ENCODE measurements around the gene ARHGAP18. TPM values are rescaled to one million over a fixed set of nuclear protein-coding genes. Genes with fewer than 3 reads are reported as not detected.

Gene ARHGAP18
- total and polyA plus RNA-seq, 10 of the 15 experiments (the other 5 are each of a cell fraction or from before 2014, with no cell fraction given) = 18.2 to 52.2 (median 31.7) TPM

DNA sequence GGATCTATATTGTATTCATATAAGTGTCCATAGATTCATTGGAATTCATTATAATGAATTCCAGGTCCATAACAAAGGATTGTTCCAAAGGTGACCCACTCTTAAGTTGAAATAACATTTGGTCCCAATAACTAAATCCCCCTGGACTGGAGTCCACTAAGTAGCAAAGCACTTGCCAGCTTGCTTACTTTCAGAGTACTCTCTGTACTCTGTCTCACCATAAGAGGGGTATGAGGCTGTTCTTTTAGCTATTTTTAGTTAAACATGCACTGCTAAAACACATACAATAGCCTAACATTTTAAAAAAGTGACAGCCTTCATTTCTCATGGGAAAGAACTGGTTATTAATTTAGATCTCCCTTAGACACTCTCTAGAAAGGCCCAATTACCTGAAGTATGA, 16.7 kb upstream of the ARHGAP18 start:
- POLR2A ChIA-PET = interaction anchor here (0.7 to 2.0 kb wide), 3 partner anchors 12 to 25 kb away, joined by 3 to 4 read pairs (median 3); partner anchors contain the start of gene ARHGAP18
- RAD21 ChIA-PET (ENCODE audit: unreplicated experiment) = interaction anchor here (1.0 to 10.9 kb wide), 18 partner anchors 9 to 229 kb away, joined by 3 to 268 read pairs (median 4); partner anchors contain the start of gene ARHGAP18
- H3K4me1 ChIP-seq (ENCODE audit: control insufficient read depth, insufficient read depth, low read length) = no peaks in the 10 kb centered on the region
- BruUV-seq (replicated peaks) = no TSS peak
- intact Hi-C loops (cut with micrococcal nuclease; ENCODE audit: unreplicated experiment) = no loop called here
- CTCF ChIA-PET = interaction anchor here (1.1 to 11.3 kb wide), 10 partner anchors 8 to 226 kb away, joined by 3 to 411 read pairs (median 4); partner anchors contain the start of gene ARHGAP18
- no peak for FAIRE-seq
- no peak overlapping the region for H2AFZ ChIP-seq (ENCODE audit: control insufficient read depth, low read depth, low read length)
- no peak overlapping the region for H3K4me2 ChIP-seq (ENCODE audit: control insufficient read depth, insufficient read depth)
- no peak overlapping the region for H3K27ac ChIP-seq (ENCODE audit: control insufficient read depth, insufficient read depth)
- no peak overlapping the region for H3K4me3 ChIP-seq
- H3K36me3 ChIP-seq (ENCODE audit: control insufficient read depth in 2 of 2, insufficient read depth in 2 of 2, low read length in 1 of 2) = no peaks in the 10 kb centered on the region
- no peak for ATAC-seq
- SMC1A ChIA-PET (ENCODE audit: uncharacterized antibody, unreplicated experiment) = interaction anchor here (0.9 to 11.3 kb wide), 15 partner anchors 10 to 295 kb away, joined by 3 to 407 read pairs (median 6); partner anchors contain the start of gene ARHGAP18
- H3K9ac ChIP-seq (ENCODE audit: control insufficient read depth, insufficient read depth, low read length) = no peak overlapping the region
- in situ Hi-C loops (cut with MboI) = no loop called here
- no peaks in the 10 kb centered on the region for H3K79me2 ChIP-seq (ENCODE audit: control insufficient read depth, insufficient read depth, low read length)
- no peak for TF ChIP-seq USF1 (IDR thresholded peaks at IDR 0.05; ENCODE audit: borderline replicate concordance, extremely low read length, insufficient read depth, low read depth, low read length)
- no peak for TF ChIP-seq CBX3 (IDR thresholded peaks at IDR 0.05; ENCODE audit: borderline replicate concordance, low read depth)
- TF ChIP-seq GATAD2B (conservative IDR thresholded peaks at IDR 0.05; ENCODE audit: low read depth) = no peak
- TF ChIP-seq SREBF1 (IDR thresholded peaks at IDR 0.05; ENCODE audit: low read length) = no peak
- TF ChIP-seq CEBPB (IDR thresholded peaks at IDR 0.05; ENCODE audit: borderline replicate concordance in 1 of 2, low read depth in 2 of 2, low read length in 2 of 2) = no peak
- TF ChIP-seq BACH1 (IDR thresholded peaks at IDR 0.05; ENCODE audit: borderline replicate concordance) = no peak
- no peak for TF ChIP-seq EZH2 (IDR thresholded peaks at IDR 0.05; ENCODE audit: borderline replicate concordance, control insufficient read depth, low read depth, low read length)
- H3K27me3 ChIP-seq (replicated peaks in 1 of 2; ENCODE audit: control insufficient read depth in 2 of 2, insufficient read depth in 2 of 2, low read length in 1 of 2) = no peaks in the 10 kb centered on the region
- no peaks in the 10 kb centered on the region for H3K9me3 ChIP-seq (replicated peaks; ENCODE audit: control insufficient read depth, insufficient read depth, low read length)
- no peaks in the 10 kb centered on the region for H4K20me1 ChIP-seq (ENCODE audit: control insufficient read depth, insufficient read depth)
- DNase-seq (ENCODE audit: low read depth, low spot score) = no peak

All from GM12878 (cell line).